GM19351 (cell line): Measurements from ENCODE around the gene BNIP2.
"Not testable (repeated sequence)": the region's sequence is repeated elsewhere in the genome, so short reads cannot be mapped to it uniquely, and the experiment has no call there.

Source experiments
- ATAC-seq: cut with Tn5 transposase; IDR thresholded peaks from one replicate; pipeline ENCODE4 v1.9.1; 2021; ENCODE audit warnings: mild to moderate bottlenecking, moderate library complexity; ENCODE audit not compliant: unreplicated experiment

Gene BNIP2

GRCh38 chr15:59637507-59637906, 51.6 kb downstream of the BNIP2 start:
- not testable (repeated sequence) for ATAC-seq

- ATAC-seq, result no peak
Measured at GRCh38 chr15:59636184-59636583, 52.9 kb downstream of the BNIP2 start.

GRCh38 chr15:59632714-59633113, 56.4 kb downstream of the BNIP2 start:
- no peak for ATAC-seq

- peak; percentile 62 for ATAC-seq
Measured at GRCh38 chr15:59622289-59622688, 66.8 kb downstream of the BNIP2 start.

- ATAC-seq, result no peak
Measured at GRCh38 chr15:59618406-59618805, 70.7 kb downstream of the BNIP2 start.

GRCh38 chr15:59616379-59616778, 72.7 kb downstream of the BNIP2 start:
- ATAC-seq, result no peak

- no peak for ATAC-seq
Measured at GRCh38 chr15:59615661-59616060, 73.5 kb downstream of the BNIP2 start.

- no peak for ATAC-seq
Measured at GRCh38 chr15:59614153-59614552, 75.0 kb downstream of the BNIP2 start.

GRCh38 chr15:59611276-59612260, 77.6 kb downstream of the BNIP2 start, which contains the start of gene GCNT3:
Gene GCNT3, plus strand, starts transcription at chr15:59611783. Its CDS starts 6,456 bp downstream, at chr15:59618239.
- no peak for ATAC-seq

- ATAC-seq, result no peak
Measured at GRCh38 chr15:59609730-59610712, 79.1 kb downstream of the BNIP2 start.
